Embryonic facial prominence (tissue), 1 donor: ENCODE results near the gene CSNK1D.
A peak's percentile ranks its signal among the peaks of the same experiment; 100 is the strongest.
"Not testable (repeated sequence)": the region's sequence is repeated elsewhere in the genome, so short reads cannot be mapped to it uniquely, and the experiment has no call there.

Source experiments
- DNase-seq: peaks from one replicate; pipeline ENCODE4 v3.0.0-alpha.2; 2016; ENCODE audit errors: extremely low spot score

CSNK1D gene

DNA sequence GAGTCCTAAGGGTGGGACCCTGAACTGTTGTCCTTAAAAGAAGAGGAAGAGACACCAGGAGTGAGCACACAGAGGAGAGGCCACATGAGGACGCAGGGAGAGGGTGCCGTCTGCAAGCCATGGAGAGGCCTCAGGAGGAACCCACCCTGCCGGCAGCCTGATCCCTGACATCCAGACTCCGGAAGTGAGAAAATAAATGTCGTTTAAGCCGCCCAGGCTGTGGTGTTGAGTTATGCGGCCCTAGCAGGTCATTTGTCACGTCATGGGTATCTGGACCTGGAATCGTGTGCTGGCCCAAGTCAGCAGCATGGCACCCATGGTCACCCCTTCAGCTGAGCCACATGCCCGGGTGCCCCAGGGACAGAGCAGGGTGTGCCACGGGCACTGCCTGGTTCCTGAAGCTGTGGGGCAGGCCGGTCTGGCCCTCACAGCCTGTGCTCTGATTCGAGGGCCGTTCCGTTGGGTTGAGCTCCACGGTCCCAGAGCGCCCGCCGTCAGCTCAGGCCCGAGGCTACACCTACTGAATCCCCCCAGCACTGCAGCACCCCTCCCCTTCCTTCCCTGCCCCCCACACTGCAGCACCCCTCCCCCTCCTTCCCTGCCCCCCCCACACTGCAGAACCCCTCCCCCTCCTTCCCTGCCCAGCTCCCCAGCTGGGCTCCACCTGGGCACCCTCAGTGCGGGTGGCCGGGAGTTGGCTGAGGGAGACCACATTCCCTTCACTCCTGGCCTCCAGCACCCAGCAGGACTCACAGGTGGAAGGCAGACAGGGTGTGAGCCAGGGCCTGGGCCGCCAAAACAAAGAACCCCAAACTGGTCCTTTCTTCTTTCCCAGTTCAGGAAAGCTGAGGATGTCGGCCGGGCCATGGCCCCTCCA, 58.2 kb downstream of the CSNK1D start:
- no peak for DNase-seq

DNA sequence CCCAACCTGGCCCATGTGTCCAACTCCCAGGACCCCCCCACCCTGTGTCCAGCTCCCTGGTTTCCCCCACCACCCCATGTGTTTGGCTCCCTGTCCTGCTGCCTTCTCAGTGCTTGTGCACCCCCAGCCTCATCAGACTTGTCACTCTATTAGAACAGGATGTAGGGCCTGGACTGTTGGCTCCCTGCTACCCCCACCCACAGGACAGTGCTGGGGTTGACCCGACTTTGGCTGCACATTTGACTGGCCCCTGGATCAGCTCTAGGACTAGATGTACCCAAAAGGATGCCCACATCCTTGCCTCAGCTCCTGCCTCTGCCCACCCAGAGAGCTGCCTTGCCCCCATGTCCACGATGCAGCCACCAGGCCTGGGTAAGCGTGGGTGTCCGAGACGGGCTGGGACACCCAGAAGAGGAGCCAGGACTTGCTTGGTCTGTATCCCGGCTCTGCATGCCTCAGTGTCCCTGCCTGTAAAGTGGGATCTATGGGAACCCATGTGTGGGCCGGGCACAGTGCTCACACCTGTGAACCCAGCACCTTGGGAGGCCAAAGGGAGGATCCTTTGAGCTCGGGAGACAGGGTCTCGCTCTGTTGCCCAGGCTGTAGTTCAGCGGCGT, 59.4 kb downstream of the CSNK1D start:
- DNase-seq: no peak

GRCh38 chr17:82213251-82214011, 60.1 kb downstream of the CSNK1D start:
- no peak for DNase-seq

GRCh38 chr17:82212331-82213250, 60.9 kb downstream of the CSNK1D start, which contains the start of gene CCDC57:
TSS of gene CCDC57 (minus strand) at chr17:82212842. CDS start at chr17:82201944, 10,898 bp downstream.
- DNase-seq: no peak

DNA sequence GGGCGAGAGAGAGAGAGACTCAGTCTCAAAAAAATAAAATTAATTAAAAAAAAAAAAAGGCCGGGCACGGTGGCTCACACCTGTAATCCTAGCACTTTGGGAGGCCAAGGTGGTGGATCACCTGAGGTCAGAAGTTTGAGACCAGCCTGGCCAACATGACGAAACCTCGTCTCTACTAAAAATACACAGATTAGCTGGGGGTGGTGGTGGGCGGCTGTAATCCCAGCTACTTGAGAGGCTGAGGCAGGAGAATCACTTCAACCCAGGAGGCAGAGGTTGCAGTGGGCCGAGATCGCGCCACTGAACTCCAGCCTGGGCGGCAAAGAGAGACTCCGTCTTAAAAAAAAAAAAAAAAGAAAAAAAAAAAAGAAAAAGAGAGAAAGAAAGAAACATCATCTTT, 62.8 kb downstream of the CSNK1D start:
- DNase-seq: not testable (repeated sequence)

DNA sequence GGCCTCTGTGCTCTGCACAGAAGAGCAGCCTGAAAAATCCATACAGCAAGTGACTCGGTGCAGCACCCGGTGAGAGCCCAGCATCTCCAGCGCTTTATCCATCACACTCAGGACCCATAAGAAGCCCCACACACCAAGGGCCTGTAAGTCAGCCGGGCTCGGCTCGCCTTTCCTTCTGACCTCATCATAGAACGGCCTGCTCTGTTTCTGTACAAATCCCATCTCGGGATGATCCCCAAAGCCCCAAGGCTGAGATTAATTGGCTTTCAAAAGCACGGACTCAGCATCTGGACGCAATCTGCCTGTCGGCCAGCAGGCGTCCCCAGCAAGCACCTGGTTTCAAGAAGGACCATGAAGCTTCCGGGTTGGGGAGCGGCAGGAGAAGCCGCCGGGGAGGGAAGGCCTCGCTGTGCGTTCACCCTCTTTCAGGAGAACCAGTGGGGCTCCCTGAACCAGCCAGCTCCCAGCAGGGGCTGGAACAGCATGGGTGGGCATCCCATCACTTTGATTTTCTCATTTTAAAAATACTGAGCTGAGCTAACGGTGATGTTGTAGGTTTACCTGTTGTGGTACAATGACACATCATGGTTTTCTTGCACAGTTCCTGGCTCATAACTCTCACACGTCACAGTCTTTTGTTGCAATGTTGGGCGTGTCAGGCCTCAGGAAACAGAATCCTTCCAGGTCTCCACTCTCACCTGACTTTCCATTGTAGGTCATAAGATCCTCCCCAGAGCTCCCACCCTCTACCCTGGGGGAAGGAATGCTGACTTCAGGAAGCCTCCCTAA, 67.6 kb downstream of the CSNK1D start:
- DNase-seq: peak; percentile 48

- no peak for DNase-seq
These were observed 68.4 kb downstream of the CSNK1D start for GRCh38 chr17:82204831-82205719.

DNA sequence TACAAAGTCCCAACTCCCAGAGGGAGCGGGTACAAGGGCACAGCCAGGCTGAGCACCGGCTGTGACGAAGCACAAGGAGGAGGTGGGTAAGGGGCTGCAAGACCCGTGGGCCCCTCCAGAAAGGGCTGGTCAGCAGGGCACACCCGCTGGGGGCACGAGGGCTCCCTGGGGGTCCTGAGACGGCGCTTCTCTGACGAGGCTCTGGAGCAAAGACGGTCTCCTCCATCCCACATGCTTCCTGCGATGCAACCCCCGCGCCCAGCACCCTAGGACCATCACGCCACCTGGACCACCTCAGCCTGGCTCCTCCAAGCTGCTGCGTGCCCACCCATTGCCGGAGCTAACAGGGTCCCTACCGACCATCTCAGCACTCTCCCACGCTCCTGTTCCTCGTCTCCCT, 69.6 kb downstream of the CSNK1D start:
- no peak for DNase-seq

GRCh38 chr17:82202981-82203380, 70.5 kb downstream of the CSNK1D start:
- DNase-seq: no peak

- DNase-seq: no peak
These were observed 72.0 kb downstream of the CSNK1D start for GRCh38 chr17:82201498-82201910.

- no peak for DNase-seq
These were observed 72.6 kb downstream of the CSNK1D start for GRCh38 chr17:82200743-82201497.

DNA sequence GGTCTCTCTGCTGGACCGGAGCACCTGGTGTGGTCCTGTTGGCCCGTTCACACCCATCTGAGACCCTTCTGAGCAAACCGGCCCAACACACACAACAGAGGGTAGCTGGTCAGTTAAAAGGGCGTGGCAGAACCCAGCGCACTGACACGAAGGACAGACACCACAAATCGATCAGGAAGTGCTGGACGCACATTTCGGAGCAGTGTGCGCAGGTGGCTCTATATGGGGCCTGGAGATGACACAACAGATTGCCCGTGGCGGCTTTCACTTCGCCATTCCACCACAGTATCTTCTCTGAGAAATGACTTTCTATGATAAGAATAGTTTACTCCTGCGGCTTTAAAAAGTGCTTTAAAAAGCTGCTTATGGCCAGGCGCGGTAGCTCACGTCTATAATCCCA, 73.4 kb downstream of the CSNK1D start:
- no peak for DNase-seq

DNA sequence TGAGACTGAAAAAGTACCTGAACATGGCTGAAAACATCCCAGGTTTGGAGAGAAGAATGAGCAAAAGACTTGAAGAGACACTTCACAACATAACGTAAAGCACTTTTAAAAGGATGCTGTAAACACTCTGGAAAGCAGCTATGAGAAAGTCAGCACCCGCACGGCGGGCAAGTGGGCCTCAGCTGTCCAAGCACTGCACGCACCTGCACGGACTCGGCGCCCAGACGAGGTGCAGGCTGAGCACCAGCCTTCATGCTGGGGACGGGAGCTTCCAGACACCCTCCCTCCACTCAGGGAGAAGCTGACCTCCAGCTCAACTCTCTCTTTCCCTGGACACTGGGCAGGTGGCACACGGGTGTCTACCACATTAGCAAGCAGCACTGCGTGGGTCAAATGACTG, 74.0 kb downstream of the CSNK1D start:
- DNase-seq: no peak

DNA sequence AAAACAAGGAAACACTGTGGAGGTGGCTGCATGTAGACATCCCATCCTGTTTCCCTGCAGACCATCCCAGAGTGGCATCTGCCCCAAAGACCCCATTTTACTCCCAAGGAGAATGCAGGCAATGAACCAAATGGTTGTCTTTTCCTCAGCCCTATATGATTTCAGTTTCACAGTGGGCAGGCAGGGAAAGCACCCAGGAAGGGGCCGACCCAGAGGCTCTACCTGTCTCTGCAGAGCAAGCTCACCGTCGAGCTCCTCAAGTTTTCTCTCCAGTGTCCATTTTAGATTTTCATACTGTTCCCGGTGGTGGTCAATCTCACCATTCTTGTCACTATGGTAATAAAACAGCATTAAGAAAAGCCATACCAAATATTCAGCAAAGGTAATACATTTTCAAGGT, 75.4 kb downstream of the CSNK1D start:
- no peak for DNase-seq

GRCh38 chr17:82195675-82196672, 77.5 kb downstream of the CSNK1D start:
- DNase-seq: no peak

GRCh38 chr17:82194765-82195164, 78.7 kb downstream of the CSNK1D start:
- no peak for DNase-seq

GRCh38 chr17:82193520-82194220, 79.8 kb downstream of the CSNK1D start:
- no peak for DNase-seq
